Activated CD4-positive, alpha-beta T cell treated with anti-CD3 and anti-CD28 coated beads, Interleukin-2, Interleukin-6, amounts not matched to agents 100 ng/mL and 50 ng/mL, durations not matched to agents 16 hours and 8 hours (primary cell): ENCODE measurements around the gene ERBB4.
A peak's percentile ranks its signal among the peaks of the same experiment; 100 is the strongest.

Source experiments
- DNase-seq: peaks from one replicate; pipeline ENCODE4 v3.0.0-alpha.2; 2020

The ERBB4 gene

DNA sequence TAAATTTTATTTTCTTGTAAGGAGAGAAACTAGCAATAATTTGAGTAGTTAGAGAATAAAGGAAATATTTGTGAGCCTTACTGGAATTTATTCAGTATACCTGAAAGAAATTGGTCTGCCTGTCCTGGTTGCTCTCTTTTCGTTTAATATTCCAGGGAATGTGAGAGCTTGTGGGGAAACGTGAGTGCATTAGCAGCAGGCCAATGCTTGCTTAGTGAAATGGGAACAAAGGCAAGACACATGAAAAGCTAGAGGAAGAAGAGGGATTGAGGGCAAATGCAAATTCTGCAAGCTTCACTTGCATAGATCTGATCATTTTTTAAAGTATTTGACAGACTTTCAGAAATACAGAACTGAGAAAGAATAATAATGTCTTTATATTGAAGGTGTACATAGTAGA is 111.0 kb downstream of the ERBB4 start:
- no peak for DNase-seq

- DNase-seq = no peak
Observed at GRCh38 chr2:212426637-212427412, 111.8 kb downstream of the ERBB4 start.

GRCh38 chr2:212424082-212424481 is 114.5 kb downstream of the ERBB4 start:
- DNase-seq = no peak

DNA sequence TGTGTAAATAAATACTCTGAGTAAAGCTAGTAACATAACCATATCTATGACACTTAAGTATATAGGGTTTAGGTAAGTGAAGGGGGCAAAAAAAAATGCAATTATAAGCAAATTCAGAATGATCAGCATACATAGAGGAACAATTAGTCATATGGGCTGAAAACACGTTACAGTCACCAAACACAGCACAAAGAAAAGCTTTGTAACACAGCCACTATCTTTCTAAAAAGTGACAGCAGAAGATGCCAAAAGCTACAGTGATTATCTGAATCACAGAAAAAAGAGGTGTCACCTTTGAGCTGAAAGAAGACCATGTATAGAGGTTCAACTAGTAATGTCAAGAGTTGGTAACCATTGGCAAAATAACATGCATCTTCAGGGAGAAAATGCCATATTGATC is 115.5 kb downstream of the ERBB4 start:
- no peak for DNase-seq

GRCh38 chr2:212421556-212422334 is 116.9 kb downstream of the ERBB4 start:
- no peak for DNase-seq

DNA sequence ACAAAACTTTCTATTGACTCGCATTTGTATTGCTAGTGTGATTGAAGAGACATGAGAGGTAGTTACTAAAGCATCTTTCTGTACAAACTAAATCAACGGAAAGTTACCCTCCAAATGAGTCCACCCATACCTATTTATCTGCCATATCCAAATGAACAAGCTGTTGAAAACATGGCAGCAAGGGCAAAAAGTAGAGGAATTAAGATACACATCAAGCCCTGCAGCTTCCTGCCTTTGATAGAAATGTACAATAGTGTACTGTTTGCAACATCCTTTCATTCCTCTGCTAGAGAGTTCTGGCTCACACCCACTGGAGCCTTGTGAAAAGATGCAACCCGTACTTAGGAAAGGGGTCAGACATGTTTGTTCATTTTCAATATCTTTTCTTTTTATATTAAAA is 122.5 kb downstream of the ERBB4 start:
- DNase-seq = no peak

- no peak for DNase-seq
Observed at GRCh38 chr2:212414767-212415211, 123.8 kb downstream of the ERBB4 start.

- peak; percentile 14 for DNase-seq
Observed at GRCh38 chr2:212409560-212409959, 129.0 kb downstream of the ERBB4 start.

DNA sequence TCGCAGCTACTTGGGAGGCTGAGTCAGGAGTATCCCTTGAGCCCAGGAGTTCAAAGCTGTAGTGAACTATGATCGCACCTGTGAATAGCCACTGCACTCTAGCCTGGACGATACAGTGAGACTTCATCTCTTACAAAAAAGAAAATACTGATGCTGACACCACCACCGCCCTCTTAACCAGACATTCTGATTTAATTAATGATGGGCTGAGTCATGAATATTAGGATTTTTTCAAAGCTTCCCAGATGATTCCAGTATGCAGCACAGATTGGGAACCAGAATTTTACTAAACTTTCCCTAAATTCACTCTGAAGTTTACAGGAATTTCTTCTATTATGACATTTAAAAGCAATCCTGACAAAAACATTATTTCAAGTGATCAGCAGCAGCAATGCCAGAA is 130.1 kb downstream of the ERBB4 start:
- no peak for DNase-seq

GRCh38 chr2:212406716-212407115 is 131.9 kb downstream of the ERBB4 start:
- DNase-seq = no peak

GRCh38 chr2:212402316-212402715 is 136.3 kb downstream of the ERBB4 start:
- DNase-seq = no peak

- DNase-seq = no peak
Observed at GRCh38 chr2:212398316-212398715, 140.3 kb downstream of the ERBB4 start.

DNA sequence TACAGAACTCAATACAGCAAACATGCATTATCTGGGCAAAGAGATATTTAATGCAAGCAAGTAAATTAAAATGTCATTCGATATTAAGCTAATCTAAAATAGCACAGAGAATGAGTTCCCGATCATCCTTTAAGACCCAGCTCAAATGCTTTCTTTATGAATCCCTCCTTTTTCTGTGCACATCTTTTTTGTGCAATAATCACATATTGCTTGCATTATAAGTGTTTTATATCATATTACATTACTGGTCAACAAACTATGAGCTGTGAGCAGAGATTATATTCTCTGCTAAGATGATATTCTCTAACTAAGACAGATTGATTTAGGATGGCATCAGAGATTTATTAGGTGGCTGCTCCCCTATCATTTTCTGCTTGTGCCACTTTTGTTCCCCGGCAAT is 146.1 kb downstream of the ERBB4 start:
- DNase-seq = no peak

DNA sequence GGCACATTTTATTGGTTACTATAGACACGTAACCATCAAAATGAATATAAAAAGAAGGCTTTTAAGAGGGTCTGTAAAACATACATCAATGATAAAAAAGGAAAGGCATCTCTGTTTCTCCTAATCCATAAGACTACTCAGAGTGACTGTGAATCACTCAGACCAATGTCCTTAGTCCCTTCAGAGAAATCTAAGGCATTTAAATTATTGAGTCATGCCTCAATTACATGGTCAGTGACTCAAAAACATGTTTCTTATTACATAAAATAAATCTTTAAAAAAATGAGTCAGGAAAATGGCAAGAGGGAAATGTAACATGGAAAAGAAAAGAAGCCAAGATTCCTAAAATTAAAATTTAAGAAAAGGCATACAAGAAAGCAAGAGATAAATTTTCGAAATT is 146.6 kb downstream of the ERBB4 start:
- no peak for DNase-seq

DNA sequence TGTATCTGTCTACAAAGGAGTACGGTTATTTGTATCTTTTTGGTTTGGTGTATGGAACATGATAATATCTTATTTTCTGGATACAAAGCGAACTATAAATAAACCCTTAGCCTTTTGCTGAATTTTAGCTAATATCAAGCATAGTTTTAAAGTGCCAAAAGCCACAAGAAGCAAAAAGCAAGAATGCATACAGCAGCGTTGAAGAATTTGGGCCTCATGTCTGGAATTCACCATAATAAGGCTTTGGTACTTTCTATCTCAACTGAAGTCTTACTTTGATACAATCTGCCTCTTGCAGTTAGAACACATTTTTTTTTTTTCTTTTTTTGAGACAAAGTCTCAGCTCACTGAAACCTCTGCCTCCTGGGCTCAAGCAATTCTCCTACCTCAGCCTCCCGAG is 151.5 kb downstream of the ERBB4 start:
- no peak for DNase-seq

- no peak for DNase-seq
Observed at GRCh38 chr2:212385241-212385640, 153.4 kb downstream of the ERBB4 start.

DNA sequence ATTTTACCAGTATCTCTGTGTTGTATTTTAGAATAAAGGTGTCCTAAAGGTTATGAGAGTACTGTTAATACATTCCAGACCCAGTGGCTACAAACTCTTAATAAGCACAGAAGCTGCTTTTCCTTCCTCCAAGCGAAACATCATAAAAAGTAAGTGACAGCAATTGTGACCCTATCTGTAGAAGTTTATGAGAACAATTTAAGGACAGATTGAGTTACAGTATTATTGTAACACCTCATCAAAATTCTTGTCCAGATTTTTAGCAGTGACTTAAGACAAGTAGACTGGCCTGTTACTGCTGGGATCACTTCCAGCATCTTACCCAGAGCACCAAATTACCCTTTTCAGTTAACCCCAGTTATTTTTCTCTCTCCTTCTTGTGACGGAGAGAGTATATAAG is 154.6 kb downstream of the ERBB4 start:
- no peak for DNase-seq

DNA sequence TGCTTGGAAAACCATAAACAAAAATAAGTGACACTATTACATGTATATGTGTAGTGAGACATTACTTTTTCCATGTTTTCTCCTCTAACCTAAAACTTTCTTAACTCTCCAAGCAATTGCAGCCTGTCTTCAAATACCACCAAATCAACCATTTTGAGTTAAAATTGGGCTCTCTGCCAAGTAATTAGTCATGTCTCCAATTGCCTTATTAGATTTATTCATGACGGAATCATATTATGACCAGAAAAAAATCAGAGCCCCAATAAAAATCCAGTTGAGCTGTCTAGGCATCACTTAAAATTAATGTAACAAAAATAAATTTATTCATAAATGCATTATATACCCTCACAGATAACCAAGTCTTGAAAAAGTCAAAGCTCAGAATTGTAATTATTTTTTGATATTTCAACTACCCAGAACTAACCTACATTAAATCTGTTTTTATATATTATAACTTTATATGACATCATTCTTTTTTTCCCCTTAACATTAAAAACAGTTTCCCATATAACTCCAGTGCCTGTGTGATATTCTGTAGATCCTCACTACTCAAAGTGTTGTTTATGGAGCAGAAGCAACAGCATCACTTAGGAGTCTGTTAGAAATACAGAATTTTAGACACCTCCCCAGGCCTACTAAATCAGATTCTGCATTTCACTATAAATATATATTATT is 157.0 kb downstream of the ERBB4 start:
- no peak for DNase-seq

DNA sequence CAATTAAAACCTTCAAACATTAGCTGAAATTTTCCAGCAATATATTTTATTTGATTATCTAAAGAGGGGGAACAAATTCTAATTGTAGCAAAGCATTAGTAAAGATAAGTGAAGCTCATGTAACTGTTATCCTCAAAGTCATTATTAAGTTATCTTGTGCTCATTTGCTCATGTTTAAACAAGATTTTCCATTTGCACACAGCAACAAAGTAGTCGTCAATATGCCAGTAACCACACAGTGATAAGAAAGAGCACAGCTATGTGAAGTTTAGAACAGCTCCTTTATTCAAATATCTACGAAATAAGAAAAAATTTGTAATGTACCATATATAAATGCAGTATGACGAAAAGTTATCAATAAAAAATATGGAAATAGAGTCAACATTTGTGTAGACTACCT is 159.5 kb downstream of the ERBB4 start:
- no peak for DNase-seq

DNA sequence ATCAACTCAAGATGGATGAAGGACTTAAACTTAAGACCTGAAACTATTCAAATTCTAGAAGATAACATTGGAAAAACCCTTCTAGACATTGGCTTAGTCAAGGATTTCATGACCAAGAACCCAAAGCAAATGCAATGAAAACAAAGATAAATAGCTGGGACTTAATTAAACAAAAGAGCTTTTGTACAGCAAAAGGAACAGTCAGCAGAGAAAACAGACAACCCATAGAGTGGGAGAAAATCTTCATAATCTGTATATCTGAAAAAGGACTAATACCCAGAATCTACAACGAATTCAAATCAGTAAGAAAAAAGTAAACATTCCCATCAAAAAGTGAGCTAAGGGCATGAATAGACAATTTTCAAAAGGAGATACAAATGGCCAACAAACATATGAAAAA is 171.2 kb downstream of the ERBB4 start:
- no peak for DNase-seq

GRCh38 chr2:212364112-212364985 is 174.3 kb downstream of the ERBB4 start:
- DNase-seq = no peak

- no peak for DNase-seq
Observed at GRCh38 chr2:212361174-212361756, 177.3 kb downstream of the ERBB4 start.
